Neuronal stem cell (in vitro differentiated cells): ENCODE data around the gene EIF2B4. TPM values are rescaled to one million over a fixed set of nuclear protein-coding genes. Genes with fewer than 3 reads are reported as not detected.

Experiments used
- DNase-seq: peaks from one replicate; pipeline ENCODE4 v3.0.0-alpha.2; 2013; ENCODE audit warnings: low spot score
- H2AFZ ChIP-seq: one replicate; pipeline ENCODE4 v1.6.1; 2013; ENCODE audit warnings: mild to moderate bottlenecking, low read length, inconsistent platforms
- H2AK5ac ChIP-seq: 2 replicates; pipeline ENCODE4 v1.6.1; 2013; ENCODE audit warnings: low read depth, mild to moderate bottlenecking, inconsistent platforms, low read length, moderate library complexity, mixed read lengths
- H2BK120ac ChIP-seq: 2 replicates; pipeline ENCODE4 v1.6.1; 2013; ENCODE audit warnings: low read depth, mild to moderate bottlenecking, inconsistent platforms, low read length, moderate library complexity, mixed read lengths
- H2BK12ac ChIP-seq: one replicate; pipeline ENCODE4 v1.6.1; 2013; ENCODE audit warnings: low read length, inconsistent platforms
- H2BK15ac ChIP-seq: 2 replicates; pipeline ENCODE4 v1.6.1; 2013; ENCODE audit warnings: mild to moderate bottlenecking, low read length, inconsistent platforms, mixed read lengths
- H2BK5ac ChIP-seq: one replicate; pipeline ENCODE4 v1.6.1; 2013; ENCODE audit warnings: inconsistent platforms, mild to moderate bottlenecking, low read length, moderate library complexity
- H3K14ac ChIP-seq: one replicate; pipeline ENCODE4 v1.6.1; 2013; ENCODE audit warnings: low read length, inconsistent platforms
- H3K18ac ChIP-seq: 2 replicates; pipeline ENCODE4 v1.6.1; 2013; ENCODE audit warnings: low read length, inconsistent platforms
- H3K23ac ChIP-seq: 2 replicates; pipeline ENCODE4 v1.6.1; 2013; ENCODE audit warnings: low read depth, mild to moderate bottlenecking, mixed read lengths, low read length, inconsistent platforms; ENCODE audit not compliant: poor library complexity
- H3K27ac ChIP-seq: replicated peaks from 3 replicates; pipeline ENCODE4 v1.5.1; 2013; ENCODE audit warnings: low read length, inconsistent platforms
- H3K27me3 ChIP-seq, 3 experiments: 2 replicates each; pipeline ENCODE4 v1.6.1; 2013; ENCODE audit warnings: low read length in 3 of 3, mild to moderate bottlenecking in 2 of 3, inconsistent platforms in 1 of 3, low read depth in 1 of 3, mixed read lengths in 1 of 3, moderate library complexity in 1 of 3; ENCODE audit not compliant: control insufficient read depth in 3 of 3, insufficient read depth in 3 of 3
- H3K36me3 ChIP-seq, 2 donors: replicated peaks in 1 of 2; 2 replicates each; pipeline ENCODE4 v1.6.1; 2013; ENCODE audit warnings: low read length in 2 of 2; ENCODE audit not compliant: control insufficient read depth in 2 of 2, insufficient read depth in 2 of 2
- H3K4ac ChIP-seq: 2 replicates; pipeline ENCODE4 v1.6.1; 2013; ENCODE audit warnings: inconsistent platforms, mild to moderate bottlenecking, low read length, moderate library complexity
- H3K4me1 ChIP-seq, 2 donors: 1 replicate in 1 of 2; 2 replicates in 1 of 2; pipeline ENCODE4 v1.6.1; 2013; ENCODE audit warnings: low read length in 2 of 2, low read depth in 1 of 2; ENCODE audit not compliant: control insufficient read depth in 2 of 2, insufficient read depth in 1 of 2
- H3K4me2 ChIP-seq: one replicate; pipeline ENCODE4 v1.6.1; 2013; ENCODE audit warnings: mild to moderate bottlenecking, low read length, inconsistent platforms; ENCODE audit not compliant: insufficient read depth, poor library complexity, severe bottlenecking
- H3K4me3 ChIP-seq, 2 donors: 2 replicates each; pipeline ENCODE4 v1.5.1; 2013; ENCODE audit warnings: low read length in 2 of 2, mild to moderate bottlenecking in 2 of 2, inconsistent platforms in 1 of 2, moderate library complexity in 1 of 2
- H3K79me1 ChIP-seq: one replicate; pipeline ENCODE4 v1.6.1; 2013; ENCODE audit warnings: low read depth, mild to moderate bottlenecking, inconsistent platforms, low read length, moderate library complexity
- H3K9ac ChIP-seq: one replicate; pipeline ENCODE4 v1.6.1; 2013; ENCODE audit warnings: mild to moderate bottlenecking, low read depth, low read length, inconsistent platforms; ENCODE audit not compliant: poor library complexity
- H3K9me3 ChIP-seq, 2 donors: replicated peaks in 1 of 2; 2 replicates each; pipeline versions ENCODE3 to v1.6.1; 2013; ENCODE audit warnings: low read length in 2 of 2, mild to moderate bottlenecking in 2 of 2, inconsistent platforms in 1 of 2, low read depth in 1 of 2, mixed read lengths in 1 of 2, moderate library complexity in 1 of 2; ENCODE audit not compliant: control insufficient read depth in 2 of 2, insufficient read depth in 1 of 2
- H4K8ac ChIP-seq: one replicate; pipeline ENCODE4 v1.6.1; 2013; ENCODE audit warnings: low read depth, mild to moderate bottlenecking, inconsistent platforms, low read length, moderate library complexity
- H4K91ac ChIP-seq: one replicate; pipeline ENCODE4 v1.6.1; 2013; ENCODE audit warnings: low read length, low read depth, mild to moderate bottlenecking, inconsistent platforms; ENCODE audit not compliant: poor library complexity
- WGBS, 2 donors: extraction: QIAGEN DNeasy Blood & Tissue Kit; methylation state at CpG; one replicate each; pipeline ENCODE4 v1.1.7; 2013; ENCODE audit warnings: missing lambda C conversion rate in 2 of 2, mixed read lengths in 1 of 2; ENCODE audit not compliant: insufficient read length in 2 of 2, insufficient replicate concordance in 1 of 2; ENCODE audit errors: extremely low coverage in 2 of 2; 5-methylcytosine and 5-hydroxymethylcytosine counted together
- polyA plus RNA-seq, 2 experiments: library from polyadenylated mRNA; stranded (reverse); fragments of 200-250 nt; gene quantifications; one replicate each; pipeline ENCODE4 v1.2.3, GENCODE V29; 2013

EIF2B4 gene
- 36.9 TPM for polyA plus RNA-seq (2013, experiment 1 of 2)
- polyA plus RNA-seq (2013, experiment 2 of 2) = 35.4 TPM

DNA sequence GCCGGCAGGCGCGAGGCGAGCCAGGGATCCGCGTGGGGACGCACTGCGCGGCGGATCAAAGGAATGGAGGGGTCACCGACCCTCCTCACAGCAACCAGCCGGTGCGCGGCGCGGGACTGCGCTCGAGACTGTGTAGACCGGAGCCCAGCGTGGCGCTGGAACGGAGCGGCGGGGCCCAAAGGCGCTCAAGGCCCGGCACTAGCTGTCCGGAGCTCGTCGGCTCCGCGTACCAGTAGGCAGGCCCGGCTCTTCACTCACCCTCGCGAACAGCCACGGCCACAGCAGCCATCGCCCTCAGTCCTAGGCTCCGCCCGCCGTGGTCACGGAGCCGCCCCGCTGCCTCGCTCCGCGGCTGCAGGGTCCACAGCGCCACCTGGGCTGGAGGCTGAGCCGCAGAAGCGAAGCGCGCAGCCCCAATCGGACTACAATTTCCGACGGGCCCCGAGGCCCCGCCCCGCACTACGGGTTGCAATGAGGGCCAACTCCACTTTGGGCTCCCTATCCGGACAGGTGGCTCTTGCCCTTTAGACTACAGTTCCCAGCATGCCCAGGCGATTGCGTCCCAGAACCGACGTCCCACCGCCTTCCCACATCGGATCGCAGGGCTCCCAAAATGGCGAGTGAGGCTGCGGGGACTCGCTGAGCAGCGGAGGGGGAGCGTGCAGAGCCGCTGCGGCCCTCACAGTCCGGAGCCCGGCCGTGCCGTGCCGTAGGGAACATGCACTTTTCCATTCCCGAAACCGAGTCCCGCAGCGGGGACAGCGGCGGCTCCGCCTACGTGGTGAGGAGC, at the start of gene EIF2B4, which contains the start of gene SNX17:
TSS of gene EIF2B4 (minus strand) at position 313 of the 790 bp plus-strand sequence. CDS start at position 289, 24 bp downstream.
TSS of gene SNX17 (plus strand) at position 591 of the 790 bp plus-strand sequence. CDS start at position 719, 128 bp downstream.
- WGBS, 2 donors = no CpG with 5 or more reads among the region's 85 CpGs

DNA sequence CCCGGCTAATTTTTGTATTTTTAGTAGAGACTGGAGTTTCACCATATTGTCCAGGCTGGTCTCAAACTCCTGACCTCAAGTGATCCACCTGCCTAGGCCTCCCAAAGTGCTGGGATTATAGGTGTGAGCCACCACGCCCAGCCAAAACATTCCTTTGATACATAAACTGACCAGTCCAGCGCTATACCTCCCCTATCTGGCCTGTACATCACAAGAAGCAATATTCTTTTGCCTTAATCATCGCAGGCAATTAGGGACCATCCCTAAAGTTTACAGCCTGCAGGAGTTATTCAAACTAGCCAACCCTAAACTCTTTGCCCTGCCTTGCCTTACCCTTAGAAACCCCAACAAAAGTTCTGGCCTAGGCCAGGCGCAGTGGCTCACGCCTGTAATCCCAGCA, 46.0 kb upstream of the EIF2B4 start:
- no peak overlapping the region for H3K23ac ChIP-seq
- no peak overlapping the region for H4K8ac ChIP-seq
- H4K91ac ChIP-seq = no peak overlapping the region
- no peaks in the 10 kb centered on the region for H3K27me3 ChIP-seq
- H3K18ac ChIP-seq = no peak overlapping the region
- H3K4ac ChIP-seq = no peak overlapping the region
- H2AK5ac ChIP-seq = no peak overlapping the region
- WGBS, 2 donors = no CpG with 5 or more reads among the region's 6 CpGs
- no peak overlapping the region for H2BK12ac ChIP-seq
- no peak overlapping the region for H3K9ac ChIP-seq
- H3K4me3 ChIP-seq = no peak overlapping the region
- H3K79me1 ChIP-seq = no peaks in the 10 kb centered on the region
- no peak overlapping the region for H3K14ac ChIP-seq
- no peaks in the 10 kb centered on the region for H3K4me1 ChIP-seq
- H2BK5ac ChIP-seq = no peak overlapping the region
- no peaks in the 10 kb centered on the region for H3K9me3 ChIP-seq
- H2AFZ ChIP-seq = no peak overlapping the region
- no peak overlapping the region for H2BK120ac ChIP-seq
- no peak overlapping the region for H3K27ac ChIP-seq
- H3K4me2 ChIP-seq = no peak overlapping the region
- no peak overlapping the region for H2BK15ac ChIP-seq
- no peaks in the 10 kb centered on the region for H3K36me3 ChIP-seq
- no peak for DNase-seq

More for the DNA sequence above, at the start of gene EIF2B4, which contains the start of gene SNX17:
- no peak within 1 kb of the TSS for H2BK15ac ChIP-seq
- no peak within 1 kb of the TSS for H3K4ac ChIP-seq
- H3K4me1 ChIP-seq = peaks cover 10 to 13% of the 10 kb centered on the region in 2 donors
- peak within 1 kb of the TSS; percentile 54 for H4K91ac ChIP-seq
- H3K4me2 ChIP-seq = peak within 1 kb of the TSS; percentile 97
- H2BK12ac ChIP-seq = no peak within 1 kb of the TSS
- no peaks in the 10 kb centered on the region for H3K27me3 ChIP-seq
- H2BK120ac ChIP-seq = peak within 1 kb of the TSS; percentile 34
- peak within 1 kb of the TSS; percentile 88 for H2BK5ac ChIP-seq
- H3K18ac ChIP-seq = peak within 1 kb of the TSS; percentile 98
- peak; percentile 97 for DNase-seq
- H3K27ac ChIP-seq = peak within 1 kb of the TSS; percentile 60
- H3K4me3 ChIP-seq = peak within 1 kb of the TSS; percentile 86 to 94
- H3K79me1 ChIP-seq = peaks cover 17% of the 10 kb centered on the region
- H3K36me3 ChIP-seq = peaks cover 38 to 71% of the 10 kb centered on the region in 2 donors
- peak within 1 kb of the TSS; percentile 97 for H2AFZ ChIP-seq
- H3K14ac ChIP-seq = peak within 1 kb of the TSS; percentile 90
- H4K8ac ChIP-seq = peak within 1 kb of the TSS; percentile 84
- peak within 1 kb of the TSS; percentile 98 for H2AK5ac ChIP-seq
- H3K9ac ChIP-seq = peak within 1 kb of the TSS; percentile 99
- no peaks in the 10 kb centered on the region for H3K9me3 ChIP-seq
- H3K23ac ChIP-seq = peak within 1 kb of the TSS; percentile 96

DNA sequence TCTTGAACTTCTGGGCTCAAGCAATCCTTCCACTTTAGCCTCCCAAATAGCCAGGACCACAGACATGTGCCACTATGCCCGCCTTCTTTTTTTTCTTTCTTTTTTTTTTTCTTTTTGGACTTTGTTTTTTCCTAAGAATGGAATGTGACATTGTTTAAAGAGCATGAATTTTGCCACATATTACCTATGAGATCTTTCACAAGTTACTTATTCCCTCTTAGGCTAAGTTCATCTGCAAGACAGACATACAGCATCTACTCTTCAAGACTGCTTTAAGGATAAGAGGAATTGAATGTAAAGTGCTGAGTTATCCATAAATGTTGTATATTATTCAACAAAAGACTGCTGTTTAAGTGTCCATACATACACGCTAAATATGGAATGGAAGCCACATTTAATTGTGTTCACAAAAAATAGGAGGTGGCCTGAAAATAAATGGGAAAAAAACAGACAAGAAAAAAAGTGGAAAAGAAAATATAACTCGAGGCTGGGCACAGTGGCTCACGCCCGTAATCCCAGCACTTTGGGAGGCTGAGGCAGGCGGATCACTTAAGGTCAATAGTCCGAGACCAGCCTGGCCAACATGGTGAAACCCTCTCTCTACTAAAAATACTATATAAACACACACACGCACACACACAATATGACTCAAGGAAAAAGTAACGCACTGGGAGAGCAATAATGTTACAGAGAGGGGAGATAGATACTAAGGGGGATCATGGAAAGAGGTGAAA, 42.4 kb upstream of the EIF2B4 start:
- Histone ChIP-seq H3K14ac (no peak overlapping the region), H3K4me3 (no peak overlapping the region), H2AFZ (no peak overlapping the region), H3K27me3 (no peaks in the 10 kb centered on the region), H3K27ac (no peak overlapping the region), H3K9ac (no peak overlapping the region), H3K36me3 (peaks cover 0 to under 1% of the 10 kb centered on the region in 2 donors), H3K4ac (no peak overlapping the region), H2BK120ac (no peak overlapping the region), H2BK5ac (no peak overlapping the region), H3K23ac (no peak overlapping the region), H4K91ac (no peak overlapping the region), H3K9me3 (no peaks in the 10 kb centered on the region), H2BK15ac (no peak overlapping the region), H3K18ac (no peak overlapping the region), H2BK12ac (no peak overlapping the region), H3K4me2 (no peak overlapping the region), H4K8ac (no peak overlapping the region), H3K79me1 (peaks cover 3% of the 10 kb centered on the region), H3K4me1 (peaks cover 3% of the 10 kb centered on the region in 2 donors), H2AK5ac (no peak overlapping the region)
- DNase-seq = no peak
- no CpG with 5 or more reads among the region's 9 CpGs for WGBS, 2 donors
